Measurements from ENCODE around the gene OR2B2. TPM values are rescaled to one million over a fixed set of nuclear protein-coding genes. Genes with fewer than 3 reads are reported as not detected.

OR2B2 gene
- total and polyA plus RNA-seq, 5 experiments from 2014 or later: not detected

DNA sequence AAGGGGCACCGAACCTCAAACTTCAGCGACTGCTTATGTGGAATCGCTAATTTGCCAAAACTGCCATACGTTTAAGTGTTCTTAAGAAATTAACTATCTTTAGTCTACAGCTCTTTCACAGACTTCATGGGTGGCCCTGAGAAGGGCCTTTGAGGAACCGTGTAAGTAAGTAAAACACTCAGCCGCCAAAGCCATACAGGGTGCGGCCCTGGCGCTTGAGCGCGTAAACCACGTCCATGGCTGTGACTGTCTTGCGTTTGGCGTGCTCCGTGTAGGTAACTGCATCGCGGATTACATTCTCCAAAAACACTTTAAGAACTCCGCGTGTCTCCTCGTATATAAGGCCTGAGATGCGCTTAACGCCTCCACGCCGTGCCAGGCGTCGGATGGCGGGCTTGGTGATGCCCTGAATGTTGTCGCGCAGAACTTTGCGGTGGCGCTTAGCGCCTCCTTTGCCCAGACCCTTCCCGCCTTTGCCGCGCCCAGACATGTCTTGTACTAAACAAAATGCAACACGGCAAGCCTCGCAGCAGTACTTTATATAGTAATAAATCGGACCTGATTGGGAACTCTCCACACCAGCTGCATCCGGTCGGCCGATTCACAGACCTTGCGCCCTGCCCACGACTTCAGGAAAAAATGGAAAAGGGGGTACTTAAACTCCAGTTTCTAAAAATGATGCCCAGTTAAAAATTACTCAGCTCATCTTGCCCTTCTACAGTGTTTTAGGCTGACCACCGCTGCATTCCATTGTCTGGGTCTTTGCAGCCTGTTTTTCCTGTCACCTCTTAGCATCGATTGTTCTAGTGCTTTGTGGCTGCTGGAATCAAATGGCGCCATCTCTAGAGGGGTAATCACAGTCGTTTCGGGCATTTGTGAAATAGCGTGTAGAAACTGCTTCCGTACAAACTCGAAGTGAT is 38.9 kb downstream of the OR2B2 start:
- Mint-ChIP-seq H3K9me3 (no peaks in the 10 kb centered on the region), H3K36me3 (no peaks in the 10 kb centered on the region), H3K27ac (peak overlapping the region; percentile 89 to 99 (median 96)), H3K27me3 (no peaks in the 10 kb centered on the region), H3K4me3 (peak overlapping the region; percentile 86 to 95 (median 92)), H3K4me1 (peaks cover 19 to 34% (median 29%) of the 10 kb centered on the region in 4 donors)
- DNase-seq (peak; percentile 33 to 85 (median 62)), ATAC-seq (peak; percentile 44 to 52)
- POLR2A ChIA-PET: interaction anchor here (0.7 to 15.4 kb wide), 31 partner anchors 9 to 1853 kb away, joined by 3 to 793 read pairs (median 8); a partner anchor contains a TSS

DNA sequence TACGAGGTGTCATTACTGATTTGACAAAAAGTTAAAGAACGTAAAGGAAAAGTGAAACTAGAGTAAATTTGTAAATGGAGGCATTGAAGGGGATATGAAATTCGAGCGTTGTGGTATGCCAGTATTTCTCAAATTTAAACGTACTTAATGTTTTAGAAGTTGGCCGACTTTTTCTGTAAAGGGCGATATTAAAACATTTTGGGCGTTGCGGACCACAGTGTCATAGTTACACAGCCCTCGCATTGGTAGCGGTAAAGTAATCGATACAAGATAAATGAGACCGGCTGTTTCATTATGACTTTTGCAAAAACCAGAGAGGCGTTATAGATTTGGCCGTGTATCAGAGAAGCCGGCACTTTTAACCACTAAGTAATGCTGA is 39.6 kb downstream of the OR2B2 start:
- H3K27ac Mint-ChIP-seq: peak overlapping the region; percentile 89 to 99 (median 96)
- H3K4me3 Mint-ChIP-seq: peak overlapping the region; percentile 86 to 95 (median 92)
- H3K27me3 Mint-ChIP-seq: no peaks in the 10 kb centered on the region
- H3K36me3 Mint-ChIP-seq: no peaks in the 10 kb centered on the region
- ATAC-seq (peak; percentile 21 to 27), DNase-seq (no peak)
- no peaks in the 10 kb centered on the region for H3K9me3 Mint-ChIP-seq
- POLR2A ChIA-PET: interaction anchor here (0.6 to 15.4 kb wide), 47 partner anchors 8 to 1852 kb away, joined by 3 to 793 read pairs (median 6); a partner anchor contains a TSS
- peaks cover 19 to 40% (median 33%) of the 10 kb centered on the region in 4 donors for H3K4me1 Mint-ChIP-seq

DNA sequence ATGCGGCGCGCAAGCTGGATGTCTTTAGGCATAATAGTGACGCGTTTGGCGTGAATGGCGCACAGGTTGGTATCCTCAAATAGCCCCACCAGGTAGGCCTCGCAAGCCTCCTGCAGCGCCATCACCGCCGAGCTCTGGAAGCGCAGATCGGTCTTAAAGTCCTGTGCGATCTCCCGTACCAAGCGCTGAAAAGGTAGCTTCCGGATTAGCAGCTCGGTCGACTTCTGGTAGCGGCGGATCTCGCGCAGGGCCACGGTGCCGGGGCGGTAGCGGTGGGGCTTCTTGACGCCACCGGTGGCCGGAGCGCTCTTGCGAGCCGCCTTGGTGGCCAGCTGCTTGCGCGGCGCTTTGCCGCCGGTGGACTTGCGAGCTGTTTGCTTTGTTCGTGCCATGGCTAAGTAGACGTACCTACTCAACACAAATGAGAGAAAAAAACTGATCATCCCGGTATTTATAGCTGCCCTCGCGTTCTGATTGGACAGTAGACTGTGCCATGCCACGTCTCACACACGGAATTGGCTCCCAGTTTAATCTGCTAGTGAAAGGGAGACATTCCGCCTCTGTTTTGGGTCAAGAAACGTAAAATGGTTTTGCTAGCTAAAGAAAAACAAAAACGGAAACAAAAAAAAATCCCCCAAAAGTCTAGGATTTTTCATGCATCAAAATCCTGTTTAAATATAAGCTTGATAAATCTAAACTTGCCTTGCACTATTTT is 40.1 kb downstream of the OR2B2 start:
- H3K4me1 Mint-ChIP-seq: peaks cover 21 to 46% (median 38%) of the 10 kb centered on the region in 4 donors
- POLR2A ChIA-PET: interaction anchor here (0.6 to 15.4 kb wide), 52 partner anchors 8 to 1852 kb away, joined by 3 to 793 read pairs (median 6); partner anchors contain the start of gene ZNF184
- no peaks in the 10 kb centered on the region for H3K9me3 Mint-ChIP-seq
- peak overlapping the region; percentile 89 to 99 (median 96) for H3K27ac Mint-ChIP-seq
- ATAC-seq (peak; percentile 78 to 79), DNase-seq (peak; percentile 57 to 99 (median 91))
- H3K36me3 Mint-ChIP-seq: no peaks in the 10 kb centered on the region
- no peaks in the 10 kb centered on the region for H3K27me3 Mint-ChIP-seq
- H3K4me3 Mint-ChIP-seq: peak overlapping the region; percentile 86 to 95 (median 92)

GRCh38 chr6:27870291-27870870 is 41.8 kb downstream of the OR2B2 start:
- POLR2A ChIA-PET: interaction anchor here (0.5 to 15.4 kb wide), 17 partner anchors 13 to 1747 kb away, joined by 3 to 793 read pairs (median 4); partner anchors contain the start of genes ZNF184 and ZSCAN26
- H3K27ac Mint-ChIP-seq: peak overlapping the region in 6 of 10 donors; percentile 46 to 83 (median 76)
- no peaks in the 10 kb centered on the region for H3K27me3 Mint-ChIP-seq
- no peak for DNase-seq
- ATAC-seq: no peak
- no peaks in the 10 kb centered on the region for H3K36me3 Mint-ChIP-seq
- H3K4me3 Mint-ChIP-seq: peak overlapping the region in 8 of 10 donors; percentile 8 to 93 (median 52)
- peaks cover 29 to 63% (median 53%) of the 10 kb centered on the region in 4 donors for H3K4me1 Mint-ChIP-seq
- H3K9me3 Mint-ChIP-seq: no peaks in the 10 kb centered on the region

- Mint-ChIP-seq H3K4me1 (peaks cover 25 to 67% (median 58%) of the 10 kb centered on the region in 4 donors), H3K4me3 (peak overlapping the region in 4 of 10 donors; percentile 17 to 99 (median 69)), H3K9me3 (peaks cover 0 to 4% (median 0%) of the 10 kb centered on the region in 9 donors), H3K27me3 (no peaks in the 10 kb centered on the region), H3K36me3 (no peaks in the 10 kb centered on the region), H3K27ac (no peak overlapping the region)
- ATAC-seq: no peak
- POLR2A ChIA-PET: interaction anchor here (1.1 to 15.4 kb wide), 10 partner anchors 22 to 1842 kb away, joined by 3 to 793 read pairs (median 63); a partner anchor contains a TSS
- no peak for DNase-seq
Observed at GRCh38 chr6:27868311-27868710, 43.9 kb downstream of the OR2B2 start.

GRCh38 chr6:27867945-27868300 is 44.3 kb downstream of the OR2B2 start:
- Mint-ChIP-seq H3K9me3 (peaks cover 0 to 4% (median 0%) of the 10 kb centered on the region in 9 donors), H3K27me3 (no peaks in the 10 kb centered on the region), H3K4me1 (peaks cover 24 to 65% (median 55%) of the 10 kb centered on the region in 4 donors), H3K4me3 (peak overlapping the region; percentile 87 to 99 (median 98)), H3K27ac (peak overlapping the region in 7 of 10 donors; percentile 84 to 99 (median 96)), H3K36me3 (no peaks in the 10 kb centered on the region)
- ATAC-seq (no peak), DNase-seq (no peak)
- POLR2A ChIA-PET: interaction anchor here (0.5 to 15.4 kb wide), 18 partner anchors 15 to 1906 kb away, joined by 3 to 793 read pairs (median 8); partner anchors contain the start of gene TRIM38

- Mint-ChIP-seq H3K27ac (peak overlapping the region; percentile 84 to 99 (median 96)), H3K4me3 (peak overlapping the region; percentile 87 to 99 (median 98)), H3K9me3 (peaks cover 0 to 4% (median 0%) of the 10 kb centered on the region in 9 donors), H3K36me3 (no peaks in the 10 kb centered on the region), H3K27me3 (no peaks in the 10 kb centered on the region), H3K4me1 (peaks cover 22 to 65% (median 54%) of the 10 kb centered on the region in 4 donors)
- ATAC-seq (peak; percentile 19 to 31), DNase-seq (peak; percentile 53 to 85 (median 68))
- POLR2A ChIA-PET: interaction anchor here (0.5 to 15.4 kb wide), 24 partner anchors 16 to 1905 kb away, joined by 3 to 793 read pairs (median 8); partner anchors contain the start of gene TRIM38
Observed at GRCh38 chr6:27867051-27867944, 44.9 kb downstream of the OR2B2 start.

- Mint-ChIP-seq H3K27me3 (no peaks in the 10 kb centered on the region), H3K9me3 (peaks cover 0 to 4% (median 0%) of the 10 kb centered on the region in 9 donors), H3K4me1 (peaks cover 18 to 57% (median 48%) of the 10 kb centered on the region in 4 donors), H3K4me3 (peak overlapping the region; percentile 87 to 99 (median 98)), H3K27ac (peak overlapping the region; percentile 68 to 99 (median 96)), H3K36me3 (no peaks in the 10 kb centered on the region)
- POLR2A ChIA-PET: interaction anchor here (0.6 to 15.4 kb wide), 22 partner anchors 8 to 1849 kb away, joined by 3 to 793 read pairs (median 8); a partner anchor contains a TSS
- ATAC-seq (peak; percentile 9 to 14), DNase-seq (peak in 8 of 10 donors; percentile 26 to 85 (median 60))
Observed at GRCh38 chr6:27866357-27867050, 45.7 kb downstream of the OR2B2 start.

DNA sequence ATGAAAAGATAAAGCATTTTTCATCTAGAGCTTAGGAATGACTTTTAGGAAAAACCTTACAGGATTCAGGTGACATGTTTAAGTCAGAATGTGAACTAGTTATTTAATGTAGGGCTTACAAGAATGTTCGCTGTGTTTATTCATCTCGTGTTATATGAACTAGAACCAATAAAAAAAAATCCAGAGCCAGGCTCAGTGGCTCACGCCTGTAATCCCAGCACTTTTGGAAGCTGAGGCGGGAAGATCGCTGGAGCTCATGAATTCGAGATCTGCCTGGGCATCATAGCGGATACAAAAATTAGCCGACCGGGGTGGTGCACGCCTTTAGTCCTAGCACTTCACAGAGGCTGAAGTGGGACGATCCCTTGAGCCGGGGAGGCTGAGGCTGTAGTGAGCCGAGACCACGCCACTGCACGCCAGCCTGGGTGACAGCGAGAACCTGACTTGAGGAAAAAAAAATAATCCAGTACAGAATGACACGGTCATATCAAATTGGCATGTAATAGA is 46.3 kb downstream of the OR2B2 start:
- peak overlapping the region; percentile 87 to 99 (median 98) for H3K4me3 Mint-ChIP-seq
- no peaks in the 10 kb centered on the region for H3K27me3 Mint-ChIP-seq
- peak in 1 of 10 donors; percentile 5 for DNase-seq
- peak overlapping the region; percentile 68 to 99 (median 96) for H3K27ac Mint-ChIP-seq
- H3K4me1 Mint-ChIP-seq: peaks cover 18 to 51% (median 43%) of the 10 kb centered on the region in 4 donors
- POLR2A ChIA-PET: interaction anchor here (0.6 to 15.4 kb wide), 26 partner anchors 7 to 1833 kb away, joined by 3 to 793 read pairs (median 8); a partner anchor contains a TSS
- no peaks in the 10 kb centered on the region for H3K36me3 Mint-ChIP-seq
- peaks cover 0 to 4% (median 0%) of the 10 kb centered on the region in 9 donors for H3K9me3 Mint-ChIP-seq
- peak; percentile 1 to 12 for ATAC-seq
